ENCODE measurements around the gene OLFM3.

The OLFM3 gene

GRCh38 chr1:101996825-101997465, at the start of gene OLFM3:
OLFM3 (minus strand) TSS chr1:101996926.
- DNase-seq (ENCODE audit: low read depth) = no peak

DNA sequence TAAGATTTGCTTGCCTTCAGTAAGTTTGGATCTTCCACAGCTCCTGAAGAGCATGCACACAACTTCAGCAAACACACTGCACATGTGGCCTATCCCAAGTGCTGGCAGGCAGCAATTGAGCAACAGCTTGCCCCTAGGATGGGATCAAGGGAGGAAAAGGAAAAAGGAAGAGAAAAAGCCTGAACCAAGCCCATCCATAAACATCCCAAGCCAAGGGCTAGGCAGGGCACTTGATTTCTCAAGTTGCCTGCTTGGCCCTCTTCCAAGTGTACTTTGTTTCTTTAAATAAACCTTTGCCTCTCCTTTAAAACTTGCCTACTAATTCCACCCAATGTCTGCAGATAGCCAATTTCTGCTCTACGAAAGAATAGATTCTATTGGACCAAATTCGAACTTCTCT, 49.0 kb upstream of the OLFM3 start:
- no peak for DNase-seq (ENCODE audit: low read depth)

- no peak for DNase-seq (ENCODE audit: low read depth)
Observed at GRCh38 chr1:102032534-102032933, 35.8 kb upstream of the OLFM3 start.

DNA sequence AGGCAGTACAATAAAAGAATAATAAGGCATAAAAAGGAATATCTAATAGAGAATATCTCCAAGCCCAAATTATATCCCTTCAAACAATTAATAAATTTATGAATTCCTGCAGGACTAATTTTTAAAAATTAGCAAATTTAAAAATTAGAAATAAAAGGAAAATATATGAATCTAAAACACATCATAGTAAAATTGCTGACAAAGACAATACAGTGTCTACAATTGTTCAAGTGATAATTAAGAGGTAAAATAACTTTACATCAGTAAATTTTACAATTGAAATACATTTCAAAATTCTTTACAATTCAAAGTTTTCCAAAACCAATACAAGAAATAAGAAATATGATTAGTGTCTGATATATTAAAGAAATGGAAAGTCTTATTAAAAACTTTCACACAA, 22.8 kb upstream of the OLFM3 start:
- DNase-seq (ENCODE audit: low read depth) = no peak

- no peak for DNase-seq (ENCODE audit: low read depth)
Observed at GRCh38 chr1:102015728-102016127, 19.0 kb upstream of the OLFM3 start.

DNA sequence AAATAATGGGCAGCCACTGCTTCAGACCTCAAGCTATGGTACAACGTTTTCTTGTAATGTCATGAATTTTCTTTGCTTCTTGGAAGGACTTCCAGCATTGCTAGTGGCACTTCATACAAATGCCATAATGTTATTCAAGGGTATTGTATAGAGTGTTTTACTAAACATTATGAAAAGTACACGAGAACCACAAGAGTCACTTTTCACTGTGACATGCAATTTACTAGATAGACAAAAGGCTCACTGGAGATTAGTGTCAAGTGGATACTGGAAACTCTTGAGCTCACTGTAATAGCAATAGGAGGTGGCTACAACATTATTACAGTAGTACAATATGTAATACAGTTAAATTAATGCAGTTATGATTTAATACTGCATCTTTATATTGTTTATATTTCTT, 5.3 kb upstream of the OLFM3 start:
- DNase-seq (ENCODE audit: low read depth) = no peak

DNA sequence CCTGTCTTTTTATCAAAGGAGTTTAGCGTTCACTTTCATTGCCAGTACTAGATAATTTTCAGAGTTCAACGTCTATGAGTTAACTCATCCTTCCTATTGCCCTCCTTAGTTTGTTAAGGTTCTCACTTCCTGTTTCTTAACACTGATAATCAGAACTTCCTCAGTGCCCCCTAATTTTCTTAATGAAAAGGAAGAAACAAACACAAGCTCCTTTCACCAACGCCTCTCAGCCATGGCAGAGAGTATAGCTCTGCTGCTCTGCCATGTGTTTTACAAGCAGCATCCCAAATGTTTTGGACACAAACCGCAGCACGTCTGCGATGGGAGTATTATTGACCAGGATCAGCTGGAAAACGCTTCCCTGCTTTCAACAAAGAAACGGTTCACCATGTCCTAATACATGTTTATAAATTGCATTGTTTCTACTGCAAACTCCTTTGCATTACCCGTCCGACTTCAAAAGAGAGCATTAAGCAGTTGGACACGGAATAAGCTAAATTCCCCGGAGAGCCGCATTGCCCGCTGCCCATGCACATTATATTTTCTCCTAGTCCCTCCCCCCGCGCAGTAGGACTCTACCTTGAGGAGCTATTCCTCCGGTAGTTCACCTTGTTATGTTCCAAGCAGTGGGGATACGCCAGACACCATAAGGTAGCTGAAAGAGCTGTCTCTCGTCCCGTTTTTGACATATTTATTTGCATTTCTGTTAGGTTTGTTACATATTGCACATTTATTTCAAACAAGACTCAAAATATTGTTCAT, 561 bp downstream of the OLFM3 start:
- DNase-seq (ENCODE audit: low read depth) = no peak

GRCh38 chr1:101993710-101994109, 3.0 kb downstream of the OLFM3 start:
- DNase-seq (ENCODE audit: low read depth) = no peak

GRCh38 chr1:101992821-101993575, 3.7 kb downstream of the OLFM3 start:
- no peak for DNase-seq (ENCODE audit: low read depth)

DNA sequence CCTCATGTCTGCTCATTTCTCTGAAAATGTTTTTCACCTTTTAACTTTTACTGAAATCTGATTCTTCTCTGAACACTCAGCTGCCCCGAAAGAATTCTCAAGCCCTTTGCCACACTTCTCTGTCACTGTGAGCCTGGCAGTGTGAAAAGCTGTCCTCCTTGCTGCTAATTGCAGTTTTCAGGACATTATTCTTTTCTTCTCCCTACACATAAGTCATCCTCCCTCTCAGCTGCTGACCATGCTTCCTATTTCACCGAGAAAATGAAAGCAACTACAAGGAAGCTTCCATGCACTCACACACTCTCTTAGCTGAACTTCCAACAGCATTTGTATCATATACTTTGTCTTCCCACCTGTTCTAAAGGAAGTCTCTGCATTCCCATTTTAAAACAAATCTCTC, 15.8 kb downstream of the OLFM3 start:
- DNase-seq (ENCODE audit: low read depth) = no peak

GRCh38 chr1:101977266-101977665, 19.5 kb downstream of the OLFM3 start:
- DNase-seq (ENCODE audit: low read depth) = no peak

- no peak for DNase-seq (ENCODE audit: low read depth)
Observed at GRCh38 chr1:101976161-101976560, 20.6 kb downstream of the OLFM3 start.

GRCh38 chr1:101975371-101975770, 21.4 kb downstream of the OLFM3 start:
- no peak for DNase-seq (ENCODE audit: low read depth)

DNA sequence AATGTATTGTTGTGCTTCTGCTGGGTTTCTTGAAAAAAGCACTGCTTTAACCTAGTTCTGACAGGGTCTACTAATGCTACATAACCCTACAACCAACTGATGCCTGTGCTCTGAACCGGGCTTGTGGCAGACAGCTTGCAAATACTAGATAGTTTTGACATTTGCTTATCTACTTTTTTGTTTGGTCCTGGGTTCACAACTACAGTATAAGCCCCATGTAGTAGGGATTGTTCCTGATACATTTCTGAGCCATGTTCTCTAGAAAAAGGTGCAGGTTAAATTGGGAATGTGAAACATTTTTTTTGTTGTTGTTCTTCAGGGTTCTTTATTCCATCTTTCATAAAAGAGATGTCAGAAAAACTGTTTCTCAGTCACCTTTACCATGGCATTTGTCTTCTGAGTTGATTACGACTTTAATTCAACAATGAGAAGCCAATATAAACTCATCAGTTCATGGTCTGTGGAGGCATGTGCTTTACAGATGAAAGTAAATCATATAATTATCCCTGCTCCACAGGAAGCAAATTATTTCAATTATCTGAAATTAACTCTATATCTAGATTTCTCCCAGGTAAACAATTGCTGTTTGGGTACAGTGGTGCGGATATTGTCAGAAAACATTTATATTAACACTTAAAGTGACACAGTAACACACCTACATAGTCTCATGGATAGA, 22.0 kb downstream of the OLFM3 start:
- no peak for DNase-seq (ENCODE audit: low read depth)

DNA sequence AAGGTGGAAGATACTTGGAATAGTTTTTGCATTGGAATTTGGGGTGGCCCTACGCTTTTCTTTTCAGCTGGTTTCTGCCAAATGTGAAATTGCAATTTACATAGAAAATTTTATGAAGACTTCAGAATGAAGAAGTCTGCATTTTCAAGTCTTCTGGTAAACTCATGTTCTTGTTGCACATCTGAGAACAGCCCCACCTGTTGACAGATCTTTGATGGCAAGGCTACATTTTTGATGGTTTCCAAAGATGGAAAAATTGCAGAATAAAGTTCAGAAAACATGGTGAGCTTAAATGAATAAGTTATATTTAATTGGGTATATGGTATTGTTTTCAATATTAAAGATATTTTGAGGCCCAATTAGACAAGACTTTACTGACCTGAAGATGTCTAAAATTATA, 25.4 kb downstream of the OLFM3 start:
- no peak for DNase-seq (ENCODE audit: low read depth)

- DNase-seq (ENCODE audit: low read depth) = no peak
Observed at GRCh38 chr1:101967871-101968270, 28.9 kb downstream of the OLFM3 start.

DNA sequence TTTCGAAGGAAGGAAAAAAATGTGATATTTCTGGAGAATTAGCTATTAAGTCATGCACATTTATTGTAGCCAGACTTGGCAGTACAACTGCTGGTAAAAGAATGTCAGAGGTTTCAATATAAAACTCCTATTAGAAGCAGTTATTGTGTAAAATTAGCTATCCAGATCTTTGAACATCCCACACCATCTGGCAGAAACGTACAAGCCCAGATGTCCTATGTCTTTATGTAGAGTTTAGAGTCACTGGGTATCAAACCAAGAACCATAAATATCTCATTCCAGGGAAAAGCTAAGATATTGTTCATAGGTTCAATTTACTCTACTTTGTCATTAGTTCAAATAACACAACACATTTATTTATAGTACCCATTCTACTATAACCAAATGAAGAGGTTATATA, 31.4 kb downstream of the OLFM3 start:
- no peak for DNase-seq (ENCODE audit: low read depth)

- no peak for DNase-seq (ENCODE audit: low read depth)
Observed at GRCh38 chr1:101964708-101965107, 32.0 kb downstream of the OLFM3 start.

DNA sequence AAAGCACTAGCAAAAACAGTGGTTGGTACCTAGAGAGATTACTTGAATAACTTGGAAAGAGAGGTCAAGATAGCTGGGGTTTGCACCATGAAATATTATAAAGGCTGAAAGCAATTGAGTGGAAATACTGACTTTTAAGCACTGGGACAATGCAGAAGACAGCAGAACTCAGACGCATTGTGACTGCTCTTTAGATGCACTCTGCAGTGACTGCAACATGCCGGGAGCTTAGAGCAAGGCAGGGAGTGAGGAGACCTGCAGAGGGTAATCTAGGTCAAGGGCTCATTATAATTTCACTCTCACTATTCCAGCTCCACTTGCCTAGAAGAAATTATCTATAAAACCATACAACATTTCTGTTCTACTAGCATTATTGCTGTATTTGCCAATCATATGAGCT, 36.6 kb downstream of the OLFM3 start:
- no peak for DNase-seq (ENCODE audit: low read depth)

DNA sequence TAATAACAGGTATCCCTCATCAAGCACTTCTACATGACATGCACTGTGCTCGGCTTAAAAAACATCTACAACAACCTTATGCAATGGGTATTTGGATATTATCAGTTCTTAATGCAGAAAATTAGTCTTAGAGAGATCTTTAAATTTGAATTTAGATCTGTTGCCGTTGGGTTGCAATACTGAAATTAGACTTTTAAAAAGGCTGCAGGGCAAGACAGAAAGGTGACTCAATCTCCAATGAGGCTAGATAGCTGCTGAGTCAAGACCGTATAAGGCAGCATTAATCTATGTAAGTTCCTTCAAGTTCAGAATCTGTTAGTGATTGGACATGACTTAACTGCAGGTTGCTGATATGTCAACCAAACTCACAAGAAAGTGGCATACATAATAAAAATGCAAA, 37.3 kb downstream of the OLFM3 start:
- no peak for DNase-seq (ENCODE audit: low read depth)

DNA sequence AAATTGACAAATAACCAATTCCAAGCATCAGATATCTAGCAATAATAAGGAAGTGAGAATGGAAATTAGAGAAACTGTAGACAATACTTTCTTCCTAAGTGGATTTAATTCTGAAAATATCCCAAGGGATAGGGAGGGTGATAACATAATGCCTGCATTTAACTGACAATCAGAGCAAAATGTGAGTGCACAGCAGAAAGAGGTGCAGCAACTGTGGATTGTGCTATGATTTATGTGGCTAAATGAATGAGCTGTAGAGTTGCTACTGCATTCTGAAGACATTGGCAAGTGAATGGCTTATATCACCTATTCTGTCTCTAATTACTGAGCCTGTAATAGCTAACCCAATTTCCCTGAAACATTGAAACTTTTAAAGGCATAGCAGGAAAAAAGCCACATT, 39.0 kb downstream of the OLFM3 start:
- DNase-seq (ENCODE audit: low read depth) = no peak

DNA sequence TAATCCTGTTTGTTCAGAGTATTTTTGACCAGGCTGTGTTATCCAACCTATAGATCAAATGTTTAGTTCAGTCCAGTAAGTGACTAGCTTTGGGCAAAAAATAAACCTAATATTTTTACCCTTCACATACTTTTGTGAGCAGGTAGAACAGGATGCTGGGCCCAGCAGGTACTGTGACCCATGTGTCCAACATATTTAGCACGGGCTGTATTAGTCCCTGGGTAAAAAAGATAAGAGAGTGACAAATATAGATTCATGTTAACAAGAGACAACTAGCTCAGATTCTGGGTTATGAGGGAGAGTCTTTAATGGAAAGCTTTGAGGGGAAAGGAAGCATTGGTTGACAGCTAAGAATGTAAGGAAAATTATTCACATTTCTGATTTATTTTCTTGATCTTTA, 43.1 kb downstream of the OLFM3 start:
- DNase-seq (ENCODE audit: low read depth) = no peak

- no peak for DNase-seq (ENCODE audit: low read depth)
Observed at GRCh38 chr1:101945884-101946283, 50.8 kb downstream of the OLFM3 start.
